ENCODE results near the gene FAM193B.

The FAM193B gene

GRCh38 chr5:177470759-177471536, 83.4 kb downstream of the FAM193B start:
- DNase-seq (ENCODE audit: low read depth in 2 of 2), result no peak

Data from stimulated activated CD8-positive, alpha-beta memory T cell treated with anti-CD3 and anti-CD28 coated beads, Interleukin-7, amount 100 ng/mL, for 1 hour (primary cell).